Posterior vena cava (tissue), 2 donors: ENCODE data around the gene FBXO44. TPM values are rescaled to one million over a fixed set of nuclear protein-coding genes. Genes with fewer than 3 reads are reported as not detected.
"Not testable (repeated sequence)": the region's sequence is repeated elsewhere in the genome, so short reads cannot be mapped to it uniquely, and the experiment has no call there.

Experiments used
- DNase-seq: peaks from one replicate; pipeline ENCODE4 v3.0.0-alpha.2; 2020; ENCODE audit warnings: low spot score
- intact Hi-C, 2 donors: fragments of 100-400 bp; cut with DNase I; formaldehyde crosslinking; loops; one replicate each; pipeline versions ENCODE4 v1.14.1 to v1.14.2; 2022 to 2023
- total RNA-seq, 2 donors: library from RNA; stranded (reverse); fragmentation: NEBNext Ultra II Directional; extraction: Animal tissue kit (Norgen Biotek cat#: 25700); gene quantifications; one replicate each; pipeline ENCODE4 v1.2.1, GENCODE V29; 2021
- donor health status: DM: yes; HTN: yes; CAD: no.
- donor health status: DM: yes; HTN: yes; CAD: no.

Gene FBXO44
- total RNA-seq, 2 donors from 2014 or later, result 11.6 to 14.1 TPM

DNA sequence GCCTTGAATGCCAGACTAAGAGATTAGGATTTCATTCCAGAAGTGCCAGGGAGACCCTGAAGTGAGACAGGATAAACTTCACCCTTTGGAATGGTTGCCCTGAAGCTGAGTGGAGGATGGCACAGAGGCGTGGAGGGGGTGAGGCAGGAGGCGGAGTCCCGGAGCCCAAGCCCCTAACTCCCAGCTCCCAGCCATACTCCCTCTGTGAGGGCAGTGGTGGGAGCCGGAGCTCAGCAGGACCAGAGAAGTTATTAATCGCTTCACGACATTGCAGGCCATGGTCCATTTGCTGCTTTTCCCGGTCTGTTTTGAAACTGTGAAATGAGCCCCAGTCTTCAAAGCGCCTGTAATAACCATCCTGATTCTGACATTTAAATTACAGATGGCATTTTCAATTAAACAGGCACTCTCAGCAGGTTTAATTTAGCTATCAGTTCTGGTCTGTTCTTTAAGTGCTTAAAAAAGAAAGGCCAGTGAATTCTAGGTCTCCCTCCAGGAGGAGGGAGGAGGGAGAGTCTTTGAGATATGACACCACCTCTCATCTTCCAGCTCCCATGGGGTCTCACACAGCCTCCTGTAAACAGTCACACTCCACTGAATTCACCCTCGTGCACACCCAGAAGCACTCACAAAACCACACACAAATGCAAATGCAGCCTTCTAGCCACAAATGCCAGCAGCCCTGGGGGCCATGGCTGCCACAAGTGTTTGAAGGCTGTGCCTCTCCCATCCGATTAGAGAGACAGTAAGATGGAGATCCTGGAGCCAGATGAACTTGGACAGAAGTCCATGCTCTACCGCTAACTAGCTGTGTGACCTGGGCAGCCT, 20.1 kb upstream of the FBXO44 start:
- no peak for DNase-seq
- intact Hi-C loops, result loop anchor here in 1 of 2 donors (10.0 kb wide), 1 partner anchor 390 kb away; no protein-coding TSS in a partner anchor

DNA sequence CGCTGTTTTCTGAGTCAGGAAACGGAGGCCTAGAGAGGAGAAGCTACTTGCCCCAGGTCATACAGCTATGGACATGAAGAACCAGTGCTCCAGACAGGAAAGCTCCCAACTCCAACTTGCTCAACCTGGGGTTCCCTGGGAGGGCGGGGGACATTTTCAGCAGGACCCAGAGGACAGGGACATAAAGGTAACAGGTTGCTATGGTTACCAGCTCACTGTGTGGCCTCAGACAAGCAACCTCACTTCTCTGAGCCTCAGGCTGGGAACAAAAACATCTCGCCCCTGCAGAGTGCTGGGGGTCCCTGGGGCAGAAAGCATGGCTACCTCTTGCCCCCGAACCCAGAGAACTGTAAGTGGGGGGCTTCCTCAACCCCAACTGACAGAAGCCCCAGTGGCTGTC, 16.6 kb upstream of the FBXO44 start:
- no peak for DNase-seq
- intact Hi-C loops, result loop anchor here in 1 of 2 donors (10.0 kb wide), 1 partner anchor 393 kb away; no protein-coding TSS in a partner anchor

GRCh38 chr1:11639372-11639771, 15.3 kb upstream of the FBXO44 start:
- intact Hi-C loops, result loop anchor here in 1 of 2 donors (10.0 kb wide), 1 partner anchor 395 kb away; no protein-coding TSS in a partner anchor
- no peak for DNase-seq

- intact Hi-C loops, result loop anchor here (5.0 to 10.0 kb wide), 3 partner anchors 305 to 398 kb away; partner anchors contain the start of gene MTOR (in 1 of the 2)
- no peak for DNase-seq
Observed at GRCh38 chr1:11640101-11640500, 14.6 kb upstream of the FBXO44 start.

DNA sequence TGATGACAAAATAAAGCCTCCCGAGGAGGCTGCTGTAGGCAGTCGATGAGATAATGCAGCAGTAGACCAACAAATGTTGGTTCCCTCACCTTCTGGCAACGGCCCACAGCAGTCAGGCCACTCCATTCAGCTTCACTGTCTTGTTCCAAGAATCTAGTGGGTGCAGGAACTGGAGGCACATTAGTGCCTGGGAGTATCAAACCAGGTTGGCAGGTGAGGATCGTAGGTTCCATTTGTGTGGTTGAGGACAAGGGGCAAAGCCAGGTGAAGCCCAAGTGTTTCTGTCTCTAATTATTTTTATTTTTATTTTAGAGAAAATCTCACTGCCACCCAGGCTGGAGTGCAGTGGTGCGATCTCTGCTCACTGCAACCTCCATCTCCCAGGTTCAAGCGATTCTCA, 13.7 kb upstream of the FBXO44 start:
- intact Hi-C loops, result loop anchor here (5.0 to 10.0 kb wide), 3 partner anchors 306 to 399 kb away; partner anchors contain the start of gene MTOR (in 1 of the 2)
- no peak for DNase-seq

DNA sequence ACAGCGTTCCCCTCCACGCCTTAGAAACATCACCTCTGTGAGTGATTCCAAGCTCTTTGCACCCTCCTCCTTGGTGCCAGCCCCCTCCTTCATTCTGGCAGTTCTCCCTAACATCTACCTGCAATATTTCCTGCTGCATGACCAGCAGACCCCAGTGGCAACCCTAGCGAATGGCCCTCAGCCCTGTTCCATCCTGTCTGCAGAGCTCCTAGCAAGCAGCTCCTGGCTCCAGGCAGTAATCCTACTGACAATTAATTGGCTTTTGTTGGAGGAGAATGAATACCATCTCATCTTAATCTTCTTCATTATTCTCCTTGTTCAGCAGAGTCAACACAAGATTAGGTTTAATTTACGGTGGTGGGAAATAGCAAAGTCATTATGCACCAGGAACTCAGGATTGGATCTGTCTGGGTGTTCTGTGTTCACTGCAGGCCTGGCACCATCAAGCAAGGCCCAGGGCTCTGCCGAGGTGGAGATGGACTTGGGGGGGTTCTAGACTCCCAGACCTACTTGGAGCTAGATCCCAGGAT, 12.8 kb upstream of the FBXO44 start:
- intact Hi-C loops, result loop anchor here (5.0 to 10.0 kb wide), 3 partner anchors 307 to 400 kb away; partner anchors contain the start of gene MTOR (in 1 of the 2)
- no peak for DNase-seq

DNA sequence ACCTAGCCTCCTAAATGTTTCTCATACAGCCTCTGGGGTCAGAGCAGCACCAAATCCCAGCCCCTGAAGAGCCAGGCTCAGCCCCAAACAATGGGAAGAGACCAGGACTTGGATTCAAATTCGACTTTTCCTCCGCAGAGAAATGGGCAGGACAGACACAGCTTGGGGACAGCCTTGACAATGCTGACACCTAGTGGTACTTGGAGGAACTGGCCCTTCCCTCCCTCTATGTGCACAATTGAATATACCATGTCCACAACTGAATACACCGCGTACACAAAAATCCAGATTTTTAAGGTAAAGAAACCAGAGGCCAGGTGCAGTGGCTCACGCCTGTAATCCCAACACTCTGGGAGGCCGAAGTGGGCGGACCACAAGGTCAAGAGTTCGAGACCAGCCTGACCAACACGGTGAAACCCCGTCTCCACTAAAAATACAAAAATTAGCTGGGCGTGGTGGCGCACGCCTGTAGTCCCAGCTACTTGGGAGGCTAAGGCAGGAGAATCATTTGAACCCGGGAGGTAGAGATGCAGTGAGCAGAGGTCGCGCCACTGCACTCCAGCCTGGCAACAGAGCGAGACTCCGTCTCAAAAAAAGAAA, 12.2 kb upstream of the FBXO44 start:
- intact Hi-C loops, result loop anchor here (5.0 to 10.0 kb wide), 3 partner anchors 308 to 400 kb away; partner anchors contain the start of gene MTOR (in 1 of the 2)
- not testable (repeated sequence) for DNase-seq

DNA sequence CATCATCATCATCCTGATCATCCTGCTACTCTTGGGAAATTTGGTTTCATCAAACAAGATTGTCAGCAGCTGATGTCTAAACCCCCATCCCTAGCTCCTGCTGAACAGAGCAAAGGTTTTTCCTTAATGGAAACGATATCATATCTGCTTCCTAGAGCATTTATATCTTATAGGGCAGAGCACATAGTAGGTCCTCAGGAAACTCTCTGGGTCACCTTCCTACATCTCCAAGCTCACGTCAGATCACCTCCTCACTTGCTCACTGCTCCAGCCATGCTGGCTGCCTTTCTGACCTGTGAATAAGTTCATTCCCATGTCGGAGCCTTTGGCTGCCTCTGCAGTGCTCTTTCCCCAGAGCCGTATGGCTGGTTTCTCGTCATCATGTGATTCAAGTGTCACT, 10.9 kb upstream of the FBXO44 start:
- intact Hi-C loops, result loop anchor here (5.0 to 10.0 kb wide), 3 partner anchors 309 to 401 kb away; partner anchors contain the start of gene MTOR (in 1 of the 2)
- DNase-seq, result no peak

- no peak for DNase-seq
- intact Hi-C loops, result loop anchor here (5.0 to 10.0 kb wide), 3 partner anchors 310 to 603 kb away; partner anchors contain the start of gene MTOR (in 1 of the 2)
Observed at GRCh38 chr1:11645270-11645669, 9.4 kb upstream of the FBXO44 start.

DNA sequence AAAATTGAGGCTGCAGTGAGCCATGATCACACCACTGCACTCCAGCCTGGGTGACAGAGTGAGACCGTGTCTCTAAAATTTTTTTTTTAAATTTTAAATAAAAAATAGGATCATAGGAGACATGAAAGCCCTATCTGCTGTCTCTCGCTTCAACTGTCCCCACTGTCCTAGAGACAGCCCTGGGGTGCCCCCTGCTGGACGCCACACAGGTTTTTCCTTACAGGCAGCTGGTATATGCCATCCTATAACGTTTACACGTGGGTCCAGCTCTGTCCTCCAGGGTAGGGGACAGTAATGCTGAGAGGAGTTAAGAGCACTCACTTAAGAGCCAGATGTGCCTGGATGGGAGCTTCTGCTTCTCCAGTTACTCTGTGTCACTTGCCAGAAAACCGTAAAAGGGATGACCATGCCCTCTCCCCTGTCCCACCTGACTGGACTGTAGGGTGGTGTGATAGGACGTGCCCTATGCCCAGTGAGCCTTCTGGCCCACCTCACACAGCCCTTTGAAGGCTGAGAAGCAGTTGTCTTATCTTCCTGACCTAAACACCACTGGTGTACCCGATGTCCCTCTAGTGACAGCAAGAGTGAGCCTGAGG, 8.9 kb upstream of the FBXO44 start:
- peak; percentile 94 for DNase-seq
- intact Hi-C loops, result loop anchor here (5.0 to 10.0 kb wide), 3 partner anchors 311 to 603 kb away; partner anchors contain the start of gene MTOR (in 1 of the 2)

- DNase-seq, result no peak
- intact Hi-C loops, result loop anchor here (5.0 to 10.0 kb wide), 3 partner anchors 312 to 604 kb away; partner anchors contain the start of gene MTOR (in 1 of the 2)
Observed at GRCh38 chr1:11646317-11646716, 8.4 kb upstream of the FBXO44 start.

DNA sequence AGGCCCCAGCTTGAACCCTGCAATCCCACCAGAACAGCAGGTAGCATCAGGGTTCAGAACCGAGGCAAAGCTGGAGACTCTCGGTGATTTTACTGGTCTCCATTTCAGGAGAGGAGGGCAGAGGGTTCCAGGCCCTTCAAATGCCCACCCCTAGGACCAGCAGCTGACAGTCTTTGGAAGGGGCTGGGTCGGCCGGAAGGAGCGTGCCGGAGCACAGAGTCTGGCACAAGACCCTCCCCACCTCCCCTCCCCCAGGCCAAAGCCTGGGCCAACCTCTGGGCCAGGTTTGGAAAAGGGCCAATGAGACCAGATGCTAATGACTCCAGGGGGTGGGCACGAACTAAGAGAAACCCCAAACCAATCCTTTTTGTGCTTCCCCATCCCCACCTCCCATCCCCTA, 7.3 kb upstream of the FBXO44 start:
- intact Hi-C loops, result loop anchor here (5.0 to 10.0 kb wide), 3 partner anchors 313 to 605 kb away; partner anchors contain the start of gene MTOR (in 1 of the 2)

GRCh38 chr1:11648039-11648438, 6.6 kb upstream of the FBXO44 start:
- intact Hi-C loops, result loop anchor here (5.0 to 10.0 kb wide), 3 partner anchors 313 to 606 kb away; partner anchors contain the start of gene MTOR (in 1 of the 2)

More for the DNA sequence above, 7.3 kb upstream of the FBXO44 start:
- DNase-seq, result no peak

GRCh38 chr1:11648732-11649158, 5.9 kb upstream of the FBXO44 start:
- no peak for DNase-seq
- intact Hi-C loops, result loop anchor here (5.0 to 10.0 kb wide), 3 partner anchors 314 to 606 kb away; partner anchors contain the start of gene MTOR (in 1 of the 2)

More at GRCh38 chr1:11648039-11648438, 6.6 kb upstream of the FBXO44 start:
- DNase-seq, result no peak

- DNase-seq, result no peak
- intact Hi-C loops, result loop anchor here (5.0 to 10.0 kb wide), 3 partner anchors 314 to 607 kb away; partner anchors contain the start of gene MTOR (in 1 of the 2)
Observed at GRCh38 chr1:11649237-11649623, 5.4 kb upstream of the FBXO44 start.

GRCh38 chr1:11649624-11650330, 4.9 kb upstream of the FBXO44 start:
- intact Hi-C loops, result loop anchor here (5.0 to 10.0 kb wide), 4 partner anchors 68 to 607 kb away; partner anchors contain the start of gene MTOR (in 1 of the 2)
- no peak for DNase-seq

DNA sequence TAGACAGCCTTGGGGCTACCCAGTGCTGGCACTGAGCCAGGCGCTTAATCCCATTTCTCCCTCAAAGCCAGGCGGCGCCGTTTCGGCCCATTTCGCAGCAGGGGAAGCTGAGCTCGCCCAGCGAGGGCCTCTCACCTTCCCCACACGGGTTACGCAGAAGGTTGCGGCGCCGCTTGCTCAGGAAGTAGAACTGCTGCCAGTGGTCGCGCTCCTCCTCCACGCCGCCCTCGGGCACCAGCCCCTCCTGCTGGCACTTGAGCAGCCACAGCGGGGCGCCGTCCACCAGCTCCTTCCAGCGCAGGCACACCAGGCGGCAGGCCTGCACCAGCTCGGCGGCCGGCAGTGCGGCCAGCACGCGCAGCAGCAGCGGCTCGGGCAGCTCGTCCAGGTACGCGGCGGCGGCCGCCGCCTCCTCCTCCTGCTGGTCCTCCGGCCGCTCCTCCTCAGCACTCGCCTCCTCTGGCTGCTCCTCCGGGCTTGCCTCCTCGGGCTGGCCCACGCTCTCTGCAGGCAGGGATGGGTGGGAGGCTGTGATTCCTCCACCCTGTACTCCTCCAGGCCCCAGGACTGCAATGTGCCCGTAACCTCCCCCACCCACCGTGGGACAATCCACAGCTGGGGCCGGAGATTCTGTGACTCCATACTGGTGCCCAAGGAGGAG, 4.2 kb upstream of the FBXO44 start:
- intact Hi-C loops, result loop anchor here in 1 of 2 donors (5.0 kb wide), 1 partner anchor 67 kb away; no protein-coding TSS in a partner anchor
- peak; percentile 93 for DNase-seq
